HG03342 (cell line): ENCODE data around the gene IL3RA.
"Not testable (repeated sequence)": the region's sequence is repeated elsewhere in the genome, so short reads cannot be mapped to it uniquely, and the experiment has no call there.

Experiments
- ATAC-seq: cut with Tn5 transposase; IDR thresholded peaks from one replicate; pipeline ENCODE4 v1.9.1; 2021; ENCODE audit warnings: mild to moderate bottlenecking, moderate library complexity; ENCODE audit not compliant: unreplicated experiment

IL3RA gene

DNA sequence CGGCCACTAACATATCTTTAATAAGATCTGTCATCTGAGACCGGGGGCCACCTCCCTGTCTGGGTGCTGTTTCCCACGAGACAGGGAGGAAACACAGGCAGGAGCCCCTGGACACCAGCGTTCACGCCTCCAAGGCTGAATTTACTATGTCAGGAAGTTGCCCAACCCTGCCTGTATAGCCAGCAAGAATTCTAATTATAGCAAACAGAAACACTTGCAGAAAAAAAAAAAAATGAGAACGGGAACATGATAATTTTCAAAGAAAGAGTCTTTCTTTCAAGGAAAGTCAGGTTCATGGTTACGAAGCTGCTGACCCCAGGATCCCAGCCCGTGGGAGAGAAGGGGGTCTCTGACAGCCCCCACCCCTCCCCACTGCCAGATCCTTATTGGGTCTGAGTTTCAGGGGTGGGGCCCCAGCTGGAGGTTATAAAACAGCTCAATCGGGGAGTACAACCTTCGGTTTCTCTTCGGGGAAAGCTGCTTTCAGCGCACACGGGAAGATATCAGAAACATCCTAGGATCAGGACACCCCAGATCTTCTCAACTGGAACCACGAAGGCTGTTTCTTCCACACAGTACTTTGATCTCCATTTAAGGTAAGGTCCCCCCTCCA, at the start of gene IL3RA:
Gene IL3RA (plus strand): TSS at position 455 of the 613 bp plus-strand sequence. CDS start 4,981 bp downstream, outside the sequence.
- ATAC-seq = peak; percentile 68

DNA sequence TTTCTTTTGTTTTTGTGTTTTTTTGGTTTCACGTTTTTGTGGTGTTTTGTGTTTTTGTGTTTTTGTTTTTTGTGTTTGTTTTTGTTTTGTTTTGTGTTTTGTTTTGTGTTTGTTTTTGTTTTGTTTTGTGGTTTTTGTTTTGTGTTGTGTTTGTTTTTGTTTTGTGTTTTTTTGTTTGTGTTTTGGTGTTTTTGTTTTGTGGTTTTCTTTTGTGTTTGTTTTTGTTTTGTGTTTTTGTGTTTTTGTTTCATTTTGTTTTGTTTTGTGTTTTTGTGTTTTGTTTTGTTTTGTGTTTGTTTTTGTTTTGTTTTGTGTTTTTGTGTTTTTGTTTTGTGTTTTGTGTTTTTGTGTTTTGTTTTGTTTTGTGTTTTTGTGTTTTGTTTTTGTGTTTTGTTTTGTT, 47.0 kb upstream of the IL3RA start:
- ATAC-seq = no peak

DNA sequence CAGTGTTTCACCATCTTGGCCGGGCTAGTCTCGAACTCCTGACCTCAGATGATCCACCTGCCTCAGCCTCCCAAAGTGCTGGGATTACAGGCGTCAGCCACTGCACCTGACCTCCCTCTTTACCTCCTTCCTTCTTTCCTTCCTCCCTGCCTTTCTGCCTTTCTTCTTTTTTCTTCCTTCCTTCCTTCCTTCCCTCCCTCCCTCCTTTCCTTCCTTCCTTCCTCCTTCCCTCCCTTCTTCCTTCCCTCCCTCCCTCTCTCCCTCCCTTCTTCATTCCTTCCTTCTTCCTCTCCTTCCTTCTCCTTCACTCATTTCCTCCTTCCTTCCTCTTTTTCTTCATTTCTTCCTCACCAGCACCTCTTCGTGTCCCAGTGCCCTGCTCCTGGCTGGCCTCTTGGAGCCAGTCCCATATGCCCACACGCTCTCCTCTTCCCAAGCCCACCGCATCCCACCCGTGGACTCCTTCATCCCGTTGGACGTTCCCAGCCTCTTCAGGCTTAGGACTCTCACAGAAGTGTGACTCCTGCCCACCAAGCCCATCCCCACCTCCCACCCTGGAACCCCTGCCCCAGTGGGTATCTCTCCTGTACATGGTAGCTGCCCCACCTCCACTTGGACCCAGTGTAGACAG, 45.4 kb upstream of the IL3RA start:
- ATAC-seq = no peak

DNA sequence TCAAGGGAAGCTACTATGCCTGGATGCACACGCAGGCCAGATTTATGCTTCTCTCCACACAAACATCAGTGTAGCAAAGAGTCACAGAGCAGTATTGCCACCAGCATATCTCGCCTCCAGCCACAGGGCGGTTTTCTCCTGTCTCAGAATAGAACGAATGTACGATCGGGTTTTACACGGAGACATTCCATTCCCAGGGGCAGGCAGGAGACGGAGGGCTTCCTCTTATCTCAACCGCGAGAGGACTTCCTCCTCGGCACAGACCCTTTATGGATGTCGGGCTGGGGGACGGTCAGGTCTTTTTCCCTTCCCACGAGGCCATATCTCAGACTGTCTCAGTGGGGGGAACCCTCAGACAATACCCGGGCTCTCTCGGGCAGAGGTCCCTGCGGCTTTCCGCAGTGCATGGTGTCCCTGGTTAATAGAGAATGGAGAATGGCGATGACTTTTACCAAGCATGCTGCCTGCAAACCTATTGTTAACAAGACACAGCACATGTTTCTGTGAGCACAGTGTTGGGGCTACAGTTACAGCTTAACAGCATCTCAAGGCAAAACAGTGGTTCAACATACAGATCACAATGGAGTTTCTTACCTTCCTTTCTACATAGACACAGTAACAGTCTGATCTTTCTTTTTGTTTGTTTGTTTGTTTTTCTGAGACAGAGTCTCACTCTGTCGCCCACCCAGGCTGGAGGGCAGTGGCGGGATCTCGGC, 43.9 kb upstream of the IL3RA start:
- ATAC-seq = no peak

DNA sequence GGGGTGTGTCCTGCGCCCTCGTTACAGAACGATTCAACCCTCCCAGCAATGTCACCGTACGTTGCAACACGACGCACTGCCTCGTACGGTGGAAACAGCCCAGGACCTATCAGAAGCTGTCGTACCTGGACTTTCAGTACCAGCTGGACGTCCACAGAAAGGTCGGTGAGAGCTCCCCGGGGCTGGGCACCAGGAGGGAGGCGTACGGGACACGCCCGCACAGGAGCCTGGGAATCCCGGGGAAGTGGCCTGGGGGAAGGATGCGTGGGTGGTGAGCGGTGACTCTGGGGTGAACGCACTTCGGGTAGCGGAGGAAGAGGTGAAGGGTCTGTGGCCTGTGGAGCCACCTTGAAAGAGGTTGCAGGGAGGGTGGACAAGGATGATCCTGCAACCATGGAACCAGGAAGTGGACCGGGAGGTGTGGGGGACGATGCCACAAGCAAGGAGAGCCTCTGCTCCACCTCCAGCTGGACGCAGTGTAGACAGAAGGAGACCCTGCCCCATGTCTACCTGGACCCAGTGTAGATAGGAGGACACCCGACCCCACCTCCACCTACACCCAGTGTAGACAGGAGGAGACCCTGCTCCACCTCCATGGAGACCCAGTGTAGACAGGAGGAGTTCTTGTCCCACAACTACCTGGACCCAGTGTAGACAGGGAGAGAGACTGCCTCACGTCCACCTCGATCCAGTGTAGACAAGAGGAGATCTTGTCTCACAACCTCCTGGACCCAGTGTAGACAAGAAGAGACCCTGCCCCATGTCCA, 42.1 kb upstream of the IL3RA start:
- no peak for ATAC-seq

DNA sequence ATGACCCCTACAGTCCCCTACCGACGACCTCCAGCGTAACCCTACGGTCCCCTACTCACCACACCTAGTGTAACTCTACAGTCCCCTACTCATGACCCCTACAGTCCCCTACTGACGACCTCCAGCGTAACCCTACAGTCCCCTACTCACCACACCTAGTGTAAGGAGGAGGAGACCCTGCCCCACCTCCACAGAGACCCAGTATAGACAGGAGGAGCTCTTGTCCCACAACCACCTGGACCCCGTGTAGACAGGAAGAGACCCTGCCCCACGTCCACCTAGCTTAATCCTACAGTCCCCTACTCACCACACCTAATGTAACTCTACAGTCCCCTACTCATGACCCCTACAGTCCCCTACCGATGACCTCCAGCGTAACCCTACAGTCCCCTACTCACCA, 41.0 kb upstream of the IL3RA start:
- no peak for ATAC-seq

DNA sequence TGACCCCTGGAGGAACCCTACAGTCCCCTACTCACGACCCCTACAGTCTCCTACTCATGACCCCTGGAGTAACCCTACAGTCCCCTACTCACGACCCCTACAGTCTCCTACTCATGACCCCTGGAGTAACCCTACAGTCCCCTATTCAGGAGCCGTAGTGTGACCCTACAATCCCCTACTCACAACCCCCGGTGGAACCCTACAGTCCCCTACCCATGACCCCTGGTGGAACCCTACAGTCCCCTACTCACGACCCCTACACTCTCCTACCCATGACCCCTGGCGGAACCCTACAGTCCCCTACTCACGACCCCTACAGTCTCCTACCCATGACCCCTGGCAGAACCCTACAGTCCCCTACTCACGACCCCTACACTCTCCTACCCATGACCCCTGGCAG, 39.0 kb upstream of the IL3RA start:
- not testable (repeated sequence) for ATAC-seq

DNA sequence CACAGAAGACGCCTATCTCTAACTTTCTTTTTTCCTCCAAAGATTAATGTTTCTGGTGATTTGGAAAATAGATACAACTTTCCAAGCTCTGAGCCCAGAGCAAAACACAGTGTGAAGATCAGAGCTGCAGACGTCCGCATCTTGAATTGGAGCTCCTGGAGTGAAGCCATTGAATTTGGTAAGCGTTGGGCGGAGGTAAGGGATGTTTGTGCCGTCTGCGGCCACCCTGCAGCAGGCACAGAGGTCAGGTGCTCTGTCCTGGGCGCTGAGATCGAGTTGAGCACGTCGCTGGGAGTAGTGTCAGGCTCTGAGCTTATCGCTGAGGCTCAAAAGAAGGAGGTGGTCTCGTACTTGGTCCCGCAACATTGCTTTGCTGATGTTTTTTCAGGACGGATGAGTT, 36.1 kb upstream of the IL3RA start:
- ATAC-seq = no peak

DNA sequence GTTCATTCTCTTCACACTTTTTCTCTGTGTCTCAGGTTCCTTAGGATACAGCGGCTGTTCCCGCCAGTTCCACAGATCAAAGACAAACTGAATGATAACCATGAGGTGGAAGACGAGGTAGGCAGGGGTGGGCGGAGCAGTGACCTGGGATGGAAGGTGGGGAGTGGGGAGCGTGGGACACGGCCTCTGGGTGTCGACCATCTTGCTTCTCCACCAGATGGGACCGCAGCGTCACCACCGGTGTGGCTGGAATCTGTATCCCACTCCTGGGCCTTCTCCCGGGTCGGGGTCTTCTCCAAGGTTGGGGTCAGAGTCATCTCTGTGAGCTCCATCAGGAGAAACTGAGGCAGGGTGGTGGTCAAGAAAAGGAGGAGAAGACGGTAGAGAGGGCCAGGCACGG, 31.2 kb upstream of the IL3RA start:
- ATAC-seq = no peak

DNA sequence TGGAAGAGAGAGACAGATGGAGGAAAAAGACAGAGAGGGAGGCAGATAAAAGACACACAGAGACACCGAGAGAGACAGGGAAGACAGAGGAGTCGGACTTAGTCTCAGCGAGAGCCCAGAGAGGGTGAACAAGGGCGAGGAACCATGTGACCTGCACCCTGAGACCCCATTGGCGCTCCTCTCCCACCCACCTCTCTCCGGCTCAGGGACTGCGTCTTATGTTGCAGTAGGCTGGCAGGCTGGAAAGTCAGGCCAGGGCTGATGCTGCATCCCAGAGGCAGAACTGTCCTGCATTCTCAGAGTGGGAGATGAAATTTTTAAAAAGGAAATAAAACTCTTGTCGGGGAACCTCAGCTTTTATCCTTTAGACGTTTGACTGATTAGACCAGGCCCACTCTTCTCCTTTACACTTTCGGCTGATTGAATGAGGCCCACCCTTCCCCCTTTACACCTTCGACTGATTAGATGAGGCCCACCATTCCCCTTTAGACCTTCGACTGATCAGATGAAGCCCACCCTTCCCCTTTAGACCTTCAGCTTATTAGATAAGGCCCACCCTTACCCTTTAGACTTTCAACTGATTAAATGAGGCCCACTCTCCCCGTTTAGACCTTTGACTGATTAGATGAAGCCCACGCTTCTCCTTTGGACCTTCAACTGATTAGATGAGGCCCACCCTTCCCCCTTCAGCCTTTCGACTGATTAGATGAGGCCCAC, 29.5 kb upstream of the IL3RA start:
- ATAC-seq = no peak

DNA sequence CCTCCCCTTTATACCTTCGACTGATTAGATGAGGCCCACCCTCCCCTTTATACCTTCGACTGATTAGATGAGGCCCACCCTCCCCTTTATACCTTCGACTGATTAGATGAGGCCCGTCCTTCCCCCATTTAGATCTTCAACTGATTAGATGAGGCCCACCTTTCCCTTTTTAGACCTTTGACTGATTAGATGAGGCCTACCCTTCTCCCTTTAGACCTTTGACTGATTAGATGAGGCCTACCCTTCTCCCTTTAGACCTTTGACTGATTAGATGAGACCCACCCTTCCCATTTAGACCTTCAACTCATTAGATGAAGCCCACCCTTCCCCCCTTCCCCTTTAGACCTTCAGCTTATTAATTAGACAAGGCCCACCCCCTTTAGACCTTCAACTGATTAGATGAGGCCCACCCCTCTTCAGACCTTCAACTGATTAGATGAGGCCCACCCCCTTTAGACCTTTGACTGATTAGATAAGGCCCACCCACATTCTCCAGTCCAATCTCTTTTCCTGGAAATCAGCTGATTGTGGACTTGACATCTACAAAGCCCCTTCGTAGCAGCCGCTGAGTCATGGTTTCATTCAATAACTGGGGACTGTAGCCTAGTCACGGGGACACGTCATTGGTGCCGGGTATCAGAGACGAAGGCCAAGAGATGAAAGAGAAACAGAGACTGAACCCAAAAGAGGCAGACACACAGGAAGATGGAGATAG, 28.8 kb upstream of the IL3RA start:
- no peak for ATAC-seq

DNA sequence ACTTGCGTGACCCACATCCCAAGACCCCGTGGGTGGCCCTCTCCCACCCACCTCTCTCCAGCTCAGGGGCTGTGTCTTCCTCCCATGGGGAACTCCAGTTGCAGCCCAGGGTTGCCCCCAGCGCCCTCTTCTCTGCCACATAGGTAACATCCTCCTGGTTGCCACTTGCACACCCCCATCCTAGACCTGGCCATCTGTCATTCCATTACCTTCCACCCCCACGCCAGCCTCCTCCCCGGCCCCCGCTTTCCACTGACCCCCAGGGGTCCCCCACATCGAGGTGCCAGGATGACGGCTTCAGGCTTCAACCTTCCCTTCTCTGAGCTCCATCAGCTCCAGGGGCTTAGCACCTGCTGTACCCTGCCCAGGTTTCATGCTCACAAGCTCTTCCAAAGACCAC, 28.1 kb upstream of the IL3RA start:
- no peak for ATAC-seq

DNA sequence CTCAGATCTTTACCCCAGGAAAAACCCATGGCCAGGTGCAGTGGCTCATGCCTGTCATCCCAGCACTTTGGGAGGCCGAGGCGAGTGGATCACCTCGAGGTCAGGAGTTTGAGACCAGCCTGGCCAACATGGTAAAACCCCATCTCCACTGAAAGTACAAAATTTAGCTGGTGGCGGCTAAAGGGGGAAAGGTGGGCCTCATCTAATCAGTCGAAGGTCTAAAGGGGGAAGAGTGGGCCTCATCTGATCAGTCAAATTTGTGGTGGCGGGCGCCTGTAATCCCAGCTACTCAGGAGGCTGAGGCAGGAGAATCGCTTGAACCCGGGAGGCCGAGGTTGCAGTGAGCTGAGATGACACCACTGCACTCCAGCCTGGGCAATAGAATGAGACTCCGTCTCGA, 27.7 kb upstream of the IL3RA start:
- ATAC-seq = not testable (repeated sequence)

DNA sequence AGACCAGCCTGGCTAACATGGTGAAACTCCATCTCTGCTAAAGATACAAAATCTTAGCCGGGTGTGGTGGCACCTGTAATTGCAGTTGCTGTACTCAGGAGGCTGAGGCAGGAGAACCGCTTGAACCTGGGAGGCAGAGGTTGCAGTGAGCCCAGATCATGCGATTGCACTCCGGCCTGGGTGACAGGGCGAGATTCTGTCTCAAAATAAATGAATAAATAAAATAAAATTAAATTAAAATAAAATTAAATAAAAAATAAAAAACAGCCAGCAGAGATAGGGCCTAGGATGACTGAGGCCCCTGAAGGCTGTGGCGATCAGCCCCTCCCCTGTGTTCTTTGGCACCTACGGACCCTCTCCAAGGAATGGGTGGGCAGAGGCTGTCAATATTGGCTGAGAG, 22.8 kb upstream of the IL3RA start:
- no peak for ATAC-seq

DNA sequence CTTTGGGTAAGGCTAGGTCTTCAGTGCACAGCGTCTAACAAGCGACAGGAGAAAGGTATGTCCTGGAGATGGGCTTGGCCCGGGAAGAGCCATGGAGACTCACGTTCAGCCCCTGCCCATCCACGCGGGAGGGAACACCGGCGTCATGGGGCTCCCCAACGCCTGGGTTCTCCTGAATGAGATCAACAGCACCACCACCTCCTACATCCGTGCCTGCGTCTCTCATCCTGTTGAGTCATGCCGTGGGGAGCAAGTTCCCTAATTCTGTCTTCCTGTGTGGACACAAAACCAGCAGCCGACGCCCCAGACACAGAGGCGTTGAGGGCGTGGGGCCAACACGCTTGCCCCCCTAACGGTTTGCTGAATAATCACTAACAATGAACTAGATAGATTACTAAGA, 20.1 kb upstream of the IL3RA start:
- ATAC-seq = no peak

DNA sequence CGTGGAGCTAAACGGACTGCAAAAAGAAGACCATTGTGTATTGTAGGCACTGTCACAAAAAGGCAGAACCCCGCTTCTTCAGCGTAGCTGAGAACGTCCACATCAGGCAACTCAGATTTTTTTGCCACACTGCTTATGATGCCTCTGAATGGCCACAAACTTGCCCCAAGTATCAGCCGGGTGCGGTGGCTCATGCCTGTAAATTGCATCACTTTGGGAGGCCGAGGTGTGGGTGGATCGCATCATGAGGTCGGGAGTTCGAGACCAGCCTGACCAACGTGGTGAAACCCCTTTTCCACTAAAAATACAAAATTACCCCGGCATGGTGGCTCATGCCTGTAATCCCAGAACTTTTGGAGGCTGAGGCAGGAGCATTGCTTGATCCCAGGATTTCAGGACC, 14.9 kb upstream of the IL3RA start:
- no peak for ATAC-seq

DNA sequence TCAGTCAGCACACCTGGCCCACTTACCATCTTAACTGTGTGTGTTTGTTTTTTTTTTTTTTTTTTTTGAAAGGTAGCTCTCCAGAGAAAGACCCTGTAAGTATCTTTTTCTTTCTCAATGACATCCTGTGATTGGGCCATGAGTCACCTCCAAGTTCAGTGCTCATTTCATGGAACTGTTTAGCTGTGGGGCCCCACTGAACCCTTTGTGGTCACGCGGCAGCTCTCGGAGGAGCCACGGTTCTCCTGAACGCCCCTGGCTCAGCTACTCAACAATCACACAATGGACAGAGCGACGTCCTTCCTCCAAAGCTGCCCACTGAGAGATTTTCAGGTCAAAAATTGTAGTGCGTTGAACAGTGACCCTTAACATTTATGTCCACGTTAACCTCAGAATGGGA, 14.2 kb upstream of the IL3RA start:
- no peak for ATAC-seq

DNA sequence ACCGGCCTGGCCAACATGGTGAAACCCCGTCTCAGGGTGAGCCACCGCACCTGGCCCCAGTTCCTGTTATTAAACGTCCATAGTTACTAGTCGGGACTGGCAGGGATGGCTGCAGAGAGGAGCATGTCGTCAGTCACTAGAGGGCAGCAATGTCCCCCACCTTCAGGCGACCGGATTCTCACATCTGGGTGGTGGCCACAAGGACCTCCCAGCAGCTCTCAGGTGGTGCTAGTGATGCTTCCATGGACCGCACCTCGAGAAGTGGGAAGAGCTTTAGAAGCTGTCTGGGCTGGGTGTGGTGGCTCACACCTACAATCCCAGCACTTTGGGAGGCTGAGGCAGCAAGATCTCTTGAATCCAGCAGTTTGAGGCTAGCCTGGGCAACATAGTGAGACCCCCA, 13.3 kb upstream of the IL3RA start:
- peak; percentile 74 for ATAC-seq

DNA sequence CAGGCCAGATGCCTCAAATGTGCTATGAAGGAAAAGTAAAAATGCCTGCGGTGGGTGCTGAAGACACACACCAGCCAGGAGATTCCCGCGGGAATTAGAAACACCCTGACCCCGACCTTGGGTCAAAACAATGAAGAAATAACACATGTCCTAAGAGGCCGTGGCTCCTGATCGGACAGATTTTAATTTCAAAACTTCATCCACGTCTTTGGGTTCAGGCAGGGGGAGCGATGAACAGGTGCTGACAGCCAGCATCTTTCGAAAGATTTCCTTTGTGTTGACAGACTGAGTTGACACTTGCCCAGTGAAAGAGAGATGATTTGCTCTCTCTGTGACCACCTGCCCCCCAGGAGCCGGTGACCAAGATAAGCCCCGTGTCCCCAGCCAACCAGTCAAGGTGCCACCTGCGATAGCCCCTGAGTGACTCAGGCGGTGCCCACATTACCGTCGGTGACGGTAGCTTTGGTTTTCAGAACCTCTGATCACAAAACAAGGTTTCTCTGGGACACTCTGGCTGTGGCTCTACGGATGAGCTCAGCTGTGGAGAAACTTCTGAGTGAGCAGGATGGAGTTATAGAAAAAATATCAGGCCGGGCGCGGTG, 11.0 kb upstream of the IL3RA start:
- no peak for ATAC-seq
